A549 (cell line): ENCODE measurements around the gene SDE2.

Experiments used
- CEBPB ChIP-seq, 2 experiments: fragments of >200 bp in 1 of 2; sonication (Bioruptor Twin) in 1 of 2; formaldehyde crosslinking in 1 of 2; IDR thresholded peaks; 2 replicates each; pipeline ENCODE4 v1.6.1; 2012 to 2016
- CHD2 ChIP-seq: fragments of 150-350 bp; IDR thresholded peaks from 2 replicates; pipeline ENCODE4 v1.6.1; 2014; ENCODE audit warnings: low read length; ENCODE audit not compliant: partially characterized antibody
- EHMT2 ChIP-seq: fragments of 200-600 bp; sonication (generic); IDR thresholded peaks from 2 replicates; pipeline ENCODE4 v1.6.1; 2016; ENCODE audit warnings: antibody characterized with exemption, low read depth, mild to moderate bottlenecking, moderate library complexity
- HEYL ChIP-seq: fragments of 250-450 bp; sonication (Bioruptor Pico); IDR thresholded peaks from 2 replicates; pipeline ENCODE4 v1.8.0; 2021; ENCODE audit warnings: mild to moderate bottlenecking, moderate library complexity
- JUN ChIP-seq, 2 experiments: fragments of >200 bp; sonication (Bioruptor Twin); formaldehyde crosslinking; IDR thresholded peaks; 2 replicates in 1 of 2; 3 replicates in 1 of 2; pipeline ENCODE4 v1.6.1; 2016 to 2017
- JUNB ChIP-seq: fragments of >200 bp; sonication (Bioruptor Twin); formaldehyde crosslinking; IDR thresholded peaks from 2 replicates; pipeline ENCODE4 v1.6.1; 2016
- MAZ ChIP-seq: fragments of 150-350 bp; IDR thresholded peaks from 2 replicates; pipeline ENCODE4 v1.6.1; 2014; ENCODE audit warnings: antibody characterized with exemption, low read depth, low read length, borderline replicate concordance
- PHF8 ChIP-seq: fragments of 200-600 bp; sonication (generic); IDR thresholded peaks from 2 replicates; pipeline ENCODE4 v1.6.1; 2016; ENCODE audit warnings: low read depth, mild to moderate bottlenecking, antibody characterized with exemption, moderate library complexity, borderline replicate concordance
- POLR2A ChIP-seq: IDR thresholded peaks from 2 replicates; pipeline ENCODE4 v1.6.1; 2012; ENCODE audit warnings: mild to moderate bottlenecking, low read length
- SMC3 ChIP-seq: fragments of >200 bp; sonication (Bioruptor Twin); formaldehyde crosslinking; IDR thresholded peaks from 3 replicates; pipeline ENCODE4 v1.6.1; 2018; ENCODE audit warnings: inconsistent platforms
- TP53 ChIP-seq: fragments of 250-450 bp; sonication (Bioruptor Pico); IDR thresholded peaks from 2 replicates; pipeline ENCODE4 v1.5.0; 2021; ENCODE audit warnings: mild to moderate bottlenecking, moderate library complexity
- ZC3H11A ChIP-seq: fragments of 450-650 bp; IDR thresholded peaks from 2 replicates; pipeline ENCODE4 v1.6.1; 2014; ENCODE audit warnings: antibody characterized with exemption, mild to moderate bottlenecking
- ZSCAN20 ChIP-seq: fragments of 250-450 bp; sonication (Bioruptor Pico); IDR thresholded peaks from 2 replicates; pipeline ENCODE4 v1.8.0; 2022; ENCODE audit warnings: mild to moderate bottlenecking, moderate library complexity
- TF ChIP-seq, protein P1 (sequence below): fragments of >200 bp; sonication (Bioruptor Twin); formaldehyde crosslinking; IDR thresholded peaks from 3 replicates; pipeline ENCODE4 v1.5.1; 2016

DNA sequence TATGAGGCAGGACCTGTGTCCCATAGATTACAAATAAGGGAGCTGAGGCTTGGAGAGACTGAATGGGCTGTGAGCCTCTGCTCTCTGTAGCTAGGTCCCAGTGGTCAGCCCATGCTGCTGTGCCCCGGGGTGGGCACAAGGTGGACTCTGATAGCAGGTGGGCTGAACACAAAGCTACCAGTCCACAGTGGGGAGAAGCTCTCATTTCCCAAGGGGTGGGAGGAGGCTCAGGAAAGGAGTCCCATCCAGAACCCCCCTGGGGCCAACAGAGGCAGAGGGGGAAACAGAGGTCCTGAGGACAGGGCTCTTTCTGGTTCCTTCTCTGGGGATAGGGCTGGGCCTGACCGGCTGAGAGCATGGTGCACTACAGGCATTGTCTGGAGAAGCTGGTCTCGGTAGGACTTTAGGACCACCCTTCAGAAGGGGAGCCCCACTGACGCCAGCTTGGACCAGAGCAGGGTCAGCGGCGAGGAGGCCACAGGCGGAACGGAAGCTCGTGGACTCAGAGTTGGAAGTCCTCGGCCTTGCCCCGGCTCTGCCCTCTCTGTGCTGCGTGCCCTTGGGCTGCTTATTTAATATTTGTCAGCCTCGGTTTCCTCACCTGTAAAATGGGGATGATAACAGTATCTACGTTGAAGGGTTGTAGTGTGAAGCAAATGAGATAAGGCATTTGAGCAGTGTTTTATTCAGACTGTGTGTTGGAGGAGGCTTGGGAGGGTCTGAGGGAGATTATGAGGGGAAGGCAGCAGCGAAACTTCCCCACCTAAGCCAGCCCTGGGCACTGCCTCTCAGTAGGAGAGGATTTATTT, 26.6 kb downstream of the SDE2 start:
- no peak for TF ChIP-seq POLR2A
- no peak for TF ChIP-seq ZC3H11A
- no peak for TF ChIP-seq JUN (IDR thresholded peaks at IDR 0.05)
- TF ChIP-seq, protein P1, sequence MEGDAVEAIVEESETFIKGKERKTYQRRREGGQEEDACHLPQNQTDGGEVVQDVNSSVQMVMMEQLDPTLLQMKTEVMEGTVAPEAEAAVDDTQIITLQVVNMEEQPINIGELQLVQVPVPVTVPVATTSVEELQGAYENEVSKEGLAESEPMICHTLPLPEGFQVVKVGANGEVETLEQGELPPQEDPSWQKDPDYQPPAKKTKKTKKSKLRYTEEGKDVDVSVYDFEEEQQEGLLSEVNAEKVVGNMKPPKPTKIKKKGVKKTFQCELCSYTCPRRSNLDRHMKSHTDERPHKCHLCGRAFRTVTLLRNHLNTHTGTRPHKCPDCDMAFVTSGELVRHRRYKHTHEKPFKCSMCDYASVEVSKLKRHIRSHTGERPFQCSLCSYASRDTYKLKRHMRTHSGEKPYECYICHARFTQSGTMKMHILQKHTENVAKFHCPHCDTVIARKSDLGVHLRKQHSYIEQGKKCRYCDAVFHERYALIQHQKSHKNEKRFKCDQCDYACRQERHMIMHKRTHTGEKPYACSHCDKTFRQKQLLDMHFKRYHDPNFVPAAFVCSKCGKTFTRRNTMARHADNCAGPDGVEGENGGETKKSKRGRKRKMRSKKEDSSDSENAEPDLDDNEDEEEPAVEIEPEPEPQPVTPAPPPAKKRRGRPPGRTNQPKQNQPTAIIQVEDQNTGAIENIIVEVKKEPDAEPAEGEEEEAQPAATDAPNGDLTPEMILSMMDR = no peak
- no peak for TF ChIP-seq SMC3
- no peak for TF ChIP-seq EHMT2
- TF ChIP-seq CEBPB (IDR thresholded peaks at IDR 0.05) = no peak
- TF ChIP-seq JUNB = no peak
- no peak for TF ChIP-seq PHF8
- TF ChIP-seq CHD2 = no peak
- no peak for TF ChIP-seq HEYL (CRISPR knock-in tag)
- TF ChIP-seq MAZ = no peak
- TF ChIP-seq ZSCAN20 (CRISPR knock-in tag) = no peak
- no peak for TF ChIP-seq TP53
